KMS-11 (cell line): ENCODE data around the gene PLPP3.

Experiments used
- H2AFZ ChIP-seq: fragments of 200-600 bp; sonication (generic); 2 replicates; pipeline ENCODE4 v1.6.1; 2016; ENCODE audit warnings: antibody characterized with exemption, mixed run types, low read depth
- H3K27ac ChIP-seq: fragments of 200-600 bp; sonication (generic); 2 replicates; pipeline ENCODE4 v1.6.1; 2016; ENCODE audit warnings: mild to moderate bottlenecking, mixed run types
- H3K27me3 ChIP-seq: fragments of 200-600 bp; sonication (generic); 2 replicates; pipeline ENCODE4 v1.6.1; 2017; ENCODE audit warnings: mild to moderate bottlenecking, low read depth, mixed run types, moderate library complexity; ENCODE audit not compliant: insufficient read depth
- H3K36me3 ChIP-seq: fragments of 200-600 bp; sonication (generic); 2 replicates; pipeline ENCODE4 v1.6.1; 2017; ENCODE audit warnings: mild to moderate bottlenecking, mixed run types; ENCODE audit not compliant: insufficient read depth
- H3K4me1 ChIP-seq: fragments of 200-600 bp; sonication (generic); 2 replicates; pipeline ENCODE4 v1.6.1; 2016; ENCODE audit warnings: mild to moderate bottlenecking, low read depth, mixed run types; ENCODE audit not compliant: poor library complexity, severe bottlenecking
- H3K4me2 ChIP-seq: fragments of 200-600 bp; sonication (generic); 2 replicates; pipeline ENCODE4 v1.7.0; 2016; ENCODE audit warnings: mild to moderate bottlenecking, mixed run types
- H3K4me3 ChIP-seq: fragments of 200-600 bp; sonication (generic); IDR thresholded peaks from 2 replicates; pipeline ENCODE4 v1.6.1; 2017; ENCODE audit warnings: low read depth, low read length, mixed read lengths; ENCODE audit not compliant: insufficient read depth
- H3K79me2 ChIP-seq: fragments of 200-600 bp; sonication (generic); 2 replicates; pipeline ENCODE4 v1.6.1; 2016; ENCODE audit warnings: low read depth, mixed run types; ENCODE audit not compliant: insufficient read depth
- H3K9ac ChIP-seq: fragments of 200-600 bp; sonication (generic); 2 replicates; pipeline ENCODE4 v1.6.1; 2016; ENCODE audit warnings: mild to moderate bottlenecking, mixed run types
- H4K20me1 ChIP-seq: fragments of 200-600 bp; sonication (generic); 2 replicates; pipeline ENCODE4 v1.6.1; 2016; ENCODE audit warnings: mild to moderate bottlenecking, mixed run types; ENCODE audit not compliant: insufficient read depth
- CTCF ChIP-seq: fragments of 200-600 bp; sonication (generic); conservative IDR thresholded peaks from 2 replicates; pipeline ENCODE4 v1.6.1; 2017; ENCODE audit warnings: low read depth, mild to moderate bottlenecking, antibody characterized with exemption, low read length, moderate library complexity, mixed read lengths

The PLPP3 gene

GRCh38 chr1:56447823-56448222, 131.5 kb downstream of the PLPP3 start:
- Histone ChIP-seq H2AFZ (no peak overlapping the region), H4K20me1 (no peaks in the 10 kb centered on the region), H3K4me2 (no peak overlapping the region), H3K79me2 (no peaks in the 10 kb centered on the region), H3K4me3 (no peak overlapping the region), H3K27ac (no peak overlapping the region), H3K9ac (no peak overlapping the region), H3K36me3 (no peaks in the 10 kb centered on the region), H3K27me3 (no peaks in the 10 kb centered on the region), H3K4me1 (no peaks in the 10 kb centered on the region)
- no peak for TF ChIP-seq CTCF

GRCh38 chr1:56446531-56447098, 132.7 kb downstream of the PLPP3 start:
- Histone ChIP-seq H2AFZ (no peak overlapping the region), H3K79me2 (no peaks in the 10 kb centered on the region), H3K4me1 (no peaks in the 10 kb centered on the region), H3K4me3 (no peak overlapping the region), H3K9ac (no peak overlapping the region), H3K36me3 (no peaks in the 10 kb centered on the region), H3K27me3 (no peaks in the 10 kb centered on the region), H4K20me1 (no peaks in the 10 kb centered on the region), H3K27ac (no peak overlapping the region), H3K4me2 (no peak overlapping the region)
- TF ChIP-seq CTCF: no peak

- no peaks in the 10 kb centered on the region for H3K36me3 ChIP-seq
- H2AFZ ChIP-seq: no peak overlapping the region
- TF ChIP-seq CTCF: no peak
- no peak overlapping the region for H3K4me3 ChIP-seq
- no peaks in the 10 kb centered on the region for H4K20me1 ChIP-seq
- H3K4me2 ChIP-seq: no peak overlapping the region
- no peak overlapping the region for H3K9ac ChIP-seq
- no peak overlapping the region for H3K27ac ChIP-seq
- no peaks in the 10 kb centered on the region for H3K4me1 ChIP-seq
- no peaks in the 10 kb centered on the region for H3K27me3 ChIP-seq
- H3K79me2 ChIP-seq: no peaks in the 10 kb centered on the region
Measured at GRCh38 chr1:56444960-56445646, 134.3 kb downstream of the PLPP3 start.
